Tibial nerve (tissue), 3 donors: ENCODE results near the gene ATP1B3.
"Not testable (repeated sequence)": the region's sequence is repeated elsewhere in the genome, so short reads cannot be mapped to it uniquely, and the experiment has no call there.

ENCODE experiments used
- POLR2A ChIP-seq, 2 donors: fragments of 450-650 bp; IDR thresholded peaks; one replicate each; pipeline ENCODE4 v1.6.1; 2017; ENCODE audit warnings: antibody characterized with exemption in 2 of 2, mild to moderate bottlenecking in 2 of 2, moderate library complexity in 2 of 2
- TF ChIP-seq, protein P1 (sequence below), 5 experiments: fragments of 200-600 bp in 3 of 5; fragments of 450-650 bp in 2 of 5; sonication (generic) in 3 of 5; IDR thresholded peaks; one replicate each; pipeline ENCODE4 v1.5.1; 2016 to 2019; ENCODE audit warnings: antibody characterized with exemption in 5 of 5, mild to moderate bottlenecking in 3 of 5, moderate library complexity in 2 of 5

DNA sequence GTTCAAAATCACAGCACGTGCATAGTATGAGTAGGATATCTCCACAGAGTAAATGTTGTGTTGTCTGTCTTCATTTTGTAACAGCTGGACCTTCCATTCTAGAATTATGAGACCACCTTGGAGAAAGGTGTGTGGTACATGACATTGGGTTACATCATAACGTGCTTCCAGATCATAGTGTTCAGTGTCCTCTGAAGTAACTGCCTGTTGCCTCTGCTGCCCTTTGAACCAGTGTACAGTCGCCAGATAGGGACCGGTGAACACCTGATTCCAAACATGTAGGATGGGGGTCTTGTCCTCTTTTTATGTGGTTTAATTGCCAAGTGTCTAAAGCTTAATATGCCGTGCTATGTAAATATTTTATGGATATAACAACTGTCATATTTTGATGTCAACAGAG, 49.2 kb downstream of the ATP1B3 start:
- TF ChIP-seq POLR2A (IDR thresholded peaks at IDR 0.05) = not testable (repeated sequence)
- TF ChIP-seq, protein P1, sequence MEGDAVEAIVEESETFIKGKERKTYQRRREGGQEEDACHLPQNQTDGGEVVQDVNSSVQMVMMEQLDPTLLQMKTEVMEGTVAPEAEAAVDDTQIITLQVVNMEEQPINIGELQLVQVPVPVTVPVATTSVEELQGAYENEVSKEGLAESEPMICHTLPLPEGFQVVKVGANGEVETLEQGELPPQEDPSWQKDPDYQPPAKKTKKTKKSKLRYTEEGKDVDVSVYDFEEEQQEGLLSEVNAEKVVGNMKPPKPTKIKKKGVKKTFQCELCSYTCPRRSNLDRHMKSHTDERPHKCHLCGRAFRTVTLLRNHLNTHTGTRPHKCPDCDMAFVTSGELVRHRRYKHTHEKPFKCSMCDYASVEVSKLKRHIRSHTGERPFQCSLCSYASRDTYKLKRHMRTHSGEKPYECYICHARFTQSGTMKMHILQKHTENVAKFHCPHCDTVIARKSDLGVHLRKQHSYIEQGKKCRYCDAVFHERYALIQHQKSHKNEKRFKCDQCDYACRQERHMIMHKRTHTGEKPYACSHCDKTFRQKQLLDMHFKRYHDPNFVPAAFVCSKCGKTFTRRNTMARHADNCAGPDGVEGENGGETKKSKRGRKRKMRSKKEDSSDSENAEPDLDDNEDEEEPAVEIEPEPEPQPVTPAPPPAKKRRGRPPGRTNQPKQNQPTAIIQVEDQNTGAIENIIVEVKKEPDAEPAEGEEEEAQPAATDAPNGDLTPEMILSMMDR (IDR thresholded peaks at IDR 0.05) = not testable (repeated sequence)
